GM19328 (cell line): Measurements from ENCODE around the gene C2orf42.
"Not testable (repeated sequence)": the region's sequence is repeated elsewhere in the genome, so short reads cannot be mapped to it uniquely, and the experiment has no call there.

Experiments used
- ATAC-seq: cut with Tn5 transposase; IDR thresholded peaks from one replicate; pipeline ENCODE4 v1.9.1; 2021; ENCODE audit warnings: mild to moderate bottlenecking, moderate library complexity; ENCODE audit not compliant: unreplicated experiment

Gene C2orf42

DNA sequence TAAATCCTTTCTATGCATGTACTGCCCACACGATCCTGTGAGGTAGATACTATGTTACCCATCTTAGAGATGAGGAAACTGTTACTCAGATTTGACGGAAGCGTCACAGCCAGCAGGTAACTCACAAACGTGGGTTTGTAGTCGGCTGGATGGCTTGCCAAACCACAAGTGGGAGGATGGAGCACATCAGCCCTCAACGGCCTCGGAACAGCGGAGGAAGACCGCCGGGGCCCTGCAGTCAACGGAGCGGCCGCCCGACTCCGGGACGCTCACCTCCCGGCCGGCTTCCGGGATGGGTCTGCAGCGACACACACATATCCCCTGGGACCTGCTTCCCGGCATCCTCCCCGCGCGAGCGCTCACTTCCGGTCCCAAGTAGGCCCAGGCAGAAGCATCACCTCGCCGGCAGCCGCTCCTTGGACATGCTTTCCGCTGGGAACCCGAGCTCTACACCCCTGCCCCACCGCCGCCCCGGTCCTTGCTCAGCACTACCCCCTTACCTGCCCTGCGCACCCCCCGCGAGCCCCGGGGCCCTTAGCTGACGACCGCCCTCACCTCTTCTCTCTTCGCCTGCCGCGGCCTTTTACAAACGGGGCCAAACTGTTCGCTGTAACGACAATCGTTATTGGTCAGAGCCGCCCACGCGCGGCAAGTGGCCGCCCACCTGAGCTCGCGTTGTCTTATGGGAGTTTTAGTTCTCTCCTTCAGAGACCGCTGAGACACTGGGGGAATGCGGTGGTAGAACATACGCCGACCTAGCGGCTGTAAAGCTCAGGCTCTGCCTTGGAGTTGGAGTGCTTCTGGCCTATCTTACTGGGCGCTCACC, at the start of gene C2orf42:
C2orf42 (minus strand) TSS at position 602 of the 826 bp plus-strand sequence. CDS start 9,034 bp downstream, outside the sequence.
- peak; percentile 84 for ATAC-seq

DNA sequence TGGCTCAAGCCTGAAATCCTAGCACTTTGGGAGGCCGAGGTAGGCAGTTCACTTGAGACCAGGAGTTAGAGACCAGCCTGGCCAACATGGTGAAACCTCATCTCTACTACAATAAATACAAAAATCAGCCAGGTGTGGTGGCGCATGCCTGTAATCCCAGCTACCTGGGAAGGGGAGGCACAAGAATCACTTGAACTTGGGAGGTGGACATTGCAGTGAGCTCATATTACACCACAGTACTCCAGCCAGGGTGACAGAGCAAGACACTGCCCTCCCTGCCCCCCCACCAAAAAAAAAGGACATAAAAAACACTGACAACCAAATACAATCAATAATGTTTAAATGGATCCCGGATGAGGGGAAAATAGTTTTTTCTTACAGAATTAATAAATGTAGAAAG, 49.8 kb upstream of the C2orf42 start:
- ATAC-seq: no peak

DNA sequence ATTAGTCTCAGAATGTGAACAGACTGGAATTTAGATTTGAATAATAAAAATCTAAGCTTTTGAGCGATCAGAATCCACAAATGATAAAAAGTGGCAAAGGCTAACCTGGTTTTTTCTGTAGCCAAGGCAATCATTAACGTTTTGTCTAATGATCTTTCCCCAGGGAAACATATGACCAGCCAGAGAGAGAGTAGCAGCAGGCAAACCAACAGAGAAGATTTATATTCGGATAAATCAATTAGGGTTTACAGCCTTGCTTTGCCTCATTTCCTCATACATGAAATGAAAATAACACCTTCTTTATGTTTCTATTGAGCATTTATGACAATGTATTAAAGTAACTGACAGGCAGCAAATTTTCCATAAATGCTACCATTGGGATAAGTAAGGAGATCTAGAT, 43.1 kb upstream of the C2orf42 start:
- ATAC-seq: no peak

DNA sequence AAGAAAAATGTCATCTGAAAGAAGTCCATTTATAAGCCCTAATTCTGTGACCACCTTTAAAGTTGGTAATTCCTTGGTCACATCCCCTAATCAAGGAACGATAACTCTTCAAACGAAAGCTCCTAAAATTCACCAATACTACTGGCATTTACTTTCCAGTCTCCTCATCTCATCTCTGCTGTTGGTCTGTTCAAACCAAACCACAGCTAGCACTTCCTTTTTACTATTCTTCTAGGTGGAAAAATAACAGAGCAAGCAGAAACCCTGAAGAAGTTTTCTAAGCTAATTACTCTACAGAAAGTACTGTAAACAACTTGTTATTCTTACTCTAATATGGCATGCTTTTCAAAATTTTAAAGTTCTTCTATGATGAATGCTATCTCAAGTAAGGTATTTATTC, 36.0 kb upstream of the C2orf42 start:
- ATAC-seq: no peak

DNA sequence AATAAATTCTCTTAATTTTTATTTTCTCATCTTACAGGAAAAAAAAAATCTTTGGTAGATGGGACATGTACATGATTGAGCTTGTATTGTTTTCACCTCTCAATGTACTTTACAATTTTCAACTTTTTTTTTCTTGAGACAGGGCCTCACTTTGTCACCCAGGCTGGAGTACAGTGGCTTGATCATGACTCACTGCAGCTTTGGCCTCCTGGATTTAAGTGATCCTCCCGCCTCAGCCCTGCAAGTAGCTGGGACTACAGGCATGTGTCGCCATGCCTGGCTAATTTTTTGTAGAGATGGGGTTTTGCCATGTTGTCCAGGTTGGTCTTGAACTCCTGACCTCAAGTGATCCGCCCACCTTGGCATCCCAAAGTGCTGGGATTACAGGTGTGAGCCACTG, 32.5 kb upstream of the C2orf42 start:
- not testable (repeated sequence) for ATAC-seq

DNA sequence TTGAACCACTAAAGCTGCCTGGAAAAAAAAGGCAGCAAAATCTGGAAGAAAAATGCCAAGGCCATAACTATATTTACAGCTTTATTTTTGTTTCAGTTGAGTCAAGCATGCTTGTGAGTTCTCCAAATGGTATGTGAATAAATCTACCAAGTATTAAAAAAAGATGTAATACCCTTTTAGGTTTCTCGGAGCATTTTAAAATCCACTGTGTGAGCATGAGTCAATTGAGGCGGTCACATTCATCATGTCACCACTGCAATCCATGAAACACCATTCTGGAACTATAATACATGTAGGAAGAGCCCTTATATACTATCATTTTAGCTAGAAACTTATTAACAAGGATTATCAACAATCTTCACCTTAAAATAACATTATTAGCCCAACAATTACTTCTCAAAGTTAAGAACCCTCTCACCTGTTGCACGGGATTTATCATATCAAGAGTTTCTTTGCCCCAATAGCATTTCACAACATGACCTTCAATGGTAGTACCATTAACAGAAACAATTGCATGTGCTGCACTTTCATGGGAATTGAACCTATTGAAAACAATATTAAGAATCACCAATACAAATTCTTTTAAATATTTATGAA, 24.2 kb upstream of the C2orf42 start:
- no peak for ATAC-seq

DNA sequence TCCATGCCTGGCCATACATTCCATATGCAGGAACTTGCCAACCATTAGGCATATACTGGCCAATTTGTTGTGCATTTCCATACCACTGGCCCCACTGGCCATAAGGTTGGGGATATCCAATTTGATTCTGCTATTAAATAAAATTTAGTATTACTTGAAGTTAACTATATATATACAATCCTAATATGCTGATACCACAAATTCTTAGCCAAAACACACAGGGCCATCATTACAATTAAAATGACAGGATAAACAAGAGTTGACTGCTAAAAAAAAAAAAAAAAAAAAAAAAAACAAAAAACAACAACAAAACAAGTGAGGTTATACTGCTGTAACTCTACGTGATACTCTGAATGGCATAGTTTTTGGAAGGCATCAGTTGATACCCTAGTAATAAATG, 23.5 kb upstream of the C2orf42 start:
- ATAC-seq: no peak

DNA sequence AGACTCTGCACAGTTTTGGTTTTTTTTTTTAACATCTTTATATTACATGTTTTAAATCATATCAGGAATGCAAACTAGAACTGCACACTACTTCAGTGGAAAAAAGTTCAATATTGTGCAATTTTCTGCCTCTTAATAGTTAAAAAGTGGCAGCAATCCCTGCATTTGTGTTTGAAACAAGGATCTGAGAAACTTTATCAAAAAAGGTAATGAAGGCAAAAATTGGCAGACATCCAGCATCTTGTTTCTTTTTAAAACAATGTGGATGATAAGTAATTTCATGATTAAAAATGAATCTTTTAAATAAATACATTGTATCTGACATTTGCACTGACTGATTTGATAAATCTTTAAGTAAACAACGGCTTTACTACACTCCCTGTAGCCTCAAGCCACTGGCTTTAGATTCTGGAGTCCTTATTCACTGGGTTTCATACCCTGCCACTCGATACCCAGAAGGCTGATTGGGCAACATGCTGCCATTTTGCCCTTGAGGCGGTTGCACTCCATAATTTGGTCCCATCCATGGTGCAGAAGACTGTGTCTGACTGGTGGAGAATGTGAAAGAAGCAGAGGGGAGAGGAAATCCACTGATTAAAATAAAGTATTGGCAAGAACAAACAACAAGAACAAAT, 21.6 kb upstream of the C2orf42 start:
- ATAC-seq: no peak

DNA sequence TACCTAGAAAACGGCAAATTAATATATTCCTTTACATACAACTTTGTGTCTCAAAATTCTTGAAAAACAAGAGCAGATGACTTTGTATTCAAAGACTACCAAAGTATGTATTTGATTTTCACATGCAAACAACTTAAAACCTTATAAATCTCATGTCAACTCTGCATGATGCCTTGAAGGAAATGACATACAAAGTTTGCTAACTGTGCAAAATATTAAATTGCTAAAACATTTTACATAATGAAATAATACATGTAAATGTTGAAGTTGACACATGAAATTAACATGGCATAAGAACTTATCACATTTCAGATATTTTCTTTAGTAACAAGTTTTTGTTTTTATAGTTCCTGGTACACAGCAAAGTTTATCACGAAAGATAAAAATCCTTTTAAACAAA, 20.8 kb upstream of the C2orf42 start:
- no peak for ATAC-seq

DNA sequence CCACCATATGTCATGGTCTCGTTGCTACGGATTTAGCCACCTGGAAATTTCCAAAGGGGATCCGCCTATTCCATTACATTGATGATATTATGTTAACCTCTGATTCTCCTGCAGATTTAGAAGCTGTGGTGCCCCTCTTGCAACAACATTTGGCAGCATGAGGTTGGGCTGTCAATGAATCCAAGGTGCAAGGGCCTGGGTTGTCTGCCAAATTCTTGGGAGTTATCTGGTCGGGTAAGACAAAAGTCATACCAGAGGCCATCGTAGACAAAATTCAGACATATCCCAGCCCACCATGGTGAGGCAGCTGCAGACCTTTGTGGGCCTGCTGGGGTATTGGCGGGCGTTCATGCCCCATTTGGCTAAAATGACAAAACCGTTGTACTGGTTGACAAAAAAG, 13.6 kb upstream of the C2orf42 start:
- no peak for ATAC-seq

DNA sequence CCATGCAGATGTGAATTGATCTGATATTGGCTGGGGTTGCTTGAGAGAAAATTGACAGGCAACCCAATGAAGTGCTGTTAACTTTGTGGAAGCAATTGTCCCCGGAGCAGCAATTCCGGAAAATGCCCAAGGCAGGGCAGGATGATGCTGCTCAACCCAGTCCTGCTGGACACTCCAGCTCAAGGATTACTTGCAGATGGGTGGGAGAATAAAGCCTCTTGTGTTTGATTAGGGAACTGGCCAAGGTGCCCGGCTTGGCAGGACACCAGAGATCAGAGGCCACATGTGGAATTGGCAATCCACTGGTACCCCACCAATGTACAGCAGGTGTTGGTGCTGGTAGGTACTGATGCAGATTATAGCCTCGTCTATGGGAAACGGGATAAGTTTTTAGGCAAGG, 12.3 kb upstream of the C2orf42 start:
- ATAC-seq: no peak

DNA sequence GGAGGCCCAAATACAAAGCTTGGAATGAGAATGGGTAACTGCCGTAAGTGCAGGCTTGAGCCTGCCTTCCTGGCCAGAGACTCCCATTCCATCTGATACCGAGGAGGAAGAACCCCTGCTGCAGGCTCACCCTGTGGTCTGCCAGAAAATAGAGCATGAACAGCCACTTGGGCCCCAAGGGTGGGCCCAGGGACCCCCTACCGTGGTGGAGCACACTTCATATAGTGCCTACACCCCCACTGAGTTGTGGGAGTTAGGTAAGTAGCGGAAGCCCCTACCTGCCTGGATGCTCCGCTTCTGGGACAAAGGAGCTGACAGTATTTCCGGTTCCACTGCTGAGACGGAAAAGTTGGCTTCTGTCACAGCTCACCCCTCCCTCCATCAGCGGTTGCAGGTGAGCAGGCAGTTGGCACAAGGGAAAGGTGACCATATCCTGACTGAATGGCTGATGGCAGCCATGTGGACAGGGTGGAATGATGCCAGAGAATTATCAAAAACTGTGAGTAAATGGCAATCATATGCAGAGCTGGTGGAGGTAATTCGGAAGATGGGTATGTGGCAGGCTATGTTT, 11.5 kb upstream of the C2orf42 start:
- ATAC-seq: no peak

DNA sequence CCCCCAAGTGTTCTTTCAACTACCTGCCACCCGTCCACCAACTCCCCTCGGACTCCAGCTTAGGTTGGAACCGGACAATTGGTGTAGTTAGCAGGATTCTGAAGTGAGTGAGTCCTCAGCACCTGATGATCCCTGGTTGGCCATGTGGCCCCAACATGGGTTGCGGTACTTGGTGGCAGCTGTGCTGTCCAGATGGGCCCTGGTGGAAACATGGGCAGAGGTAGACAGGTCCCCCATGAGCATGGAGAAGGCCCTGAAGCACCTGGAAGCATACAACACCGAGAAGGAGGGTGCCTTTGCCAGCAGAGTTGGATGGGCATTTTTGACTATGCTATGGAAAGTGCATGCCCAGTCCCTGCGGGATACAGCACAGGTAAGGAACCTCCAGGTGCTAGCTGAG, 11.0 kb upstream of the C2orf42 start:
- no peak for ATAC-seq

DNA sequence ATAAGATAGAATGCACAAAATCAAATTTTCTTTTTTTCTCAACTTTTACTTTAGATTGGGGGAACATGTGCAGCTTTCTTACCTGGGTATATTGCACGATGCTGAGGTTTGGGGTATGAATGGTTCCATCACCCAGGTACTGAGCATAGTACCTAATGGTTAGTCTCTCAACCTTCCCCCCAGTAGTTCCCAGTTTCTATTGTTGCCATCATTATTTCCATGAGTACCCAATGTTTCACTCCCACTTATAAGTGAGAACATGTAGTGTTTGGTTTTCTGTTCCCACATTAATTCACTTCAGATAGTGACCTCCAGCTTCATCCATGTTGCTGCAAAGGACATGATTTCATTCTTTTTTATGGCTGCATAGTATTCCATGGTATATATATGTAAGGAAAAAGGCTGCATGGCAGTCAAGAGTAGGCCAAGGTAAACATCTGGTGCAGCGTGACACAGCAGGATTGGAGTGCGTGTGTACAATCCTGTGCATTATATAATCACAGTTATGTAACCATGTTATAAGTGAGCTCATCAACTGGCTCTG, 10.5 kb upstream of the C2orf42 start:
- ATAC-seq: no peak

DNA sequence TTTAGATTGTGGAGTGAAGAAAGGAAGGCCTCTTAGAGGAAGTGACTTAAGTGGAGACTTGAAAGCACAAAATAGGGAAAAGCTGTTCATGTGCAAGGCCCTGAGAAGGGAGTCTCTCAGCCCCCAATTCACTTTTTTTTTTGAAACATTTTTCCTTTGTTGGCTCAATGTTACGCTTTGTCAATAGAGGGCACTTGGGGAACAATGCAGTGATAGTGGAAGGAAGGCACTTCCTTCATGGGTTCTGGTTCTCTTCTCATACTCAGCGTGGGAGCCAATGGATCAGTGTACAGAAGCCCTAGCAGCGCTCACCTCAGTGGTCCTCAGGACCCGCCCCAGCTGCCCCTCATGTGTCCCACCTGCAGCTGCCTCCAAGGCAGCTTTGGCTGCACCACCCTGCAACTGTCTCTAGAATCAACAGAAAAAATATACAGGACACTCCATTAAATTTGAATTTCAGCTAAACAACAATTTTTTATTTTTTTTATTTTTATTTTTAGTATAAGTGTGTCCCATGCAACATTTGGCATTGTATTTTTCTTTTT, 8.6 kb upstream of the C2orf42 start:
- ATAC-seq: no peak

DNA sequence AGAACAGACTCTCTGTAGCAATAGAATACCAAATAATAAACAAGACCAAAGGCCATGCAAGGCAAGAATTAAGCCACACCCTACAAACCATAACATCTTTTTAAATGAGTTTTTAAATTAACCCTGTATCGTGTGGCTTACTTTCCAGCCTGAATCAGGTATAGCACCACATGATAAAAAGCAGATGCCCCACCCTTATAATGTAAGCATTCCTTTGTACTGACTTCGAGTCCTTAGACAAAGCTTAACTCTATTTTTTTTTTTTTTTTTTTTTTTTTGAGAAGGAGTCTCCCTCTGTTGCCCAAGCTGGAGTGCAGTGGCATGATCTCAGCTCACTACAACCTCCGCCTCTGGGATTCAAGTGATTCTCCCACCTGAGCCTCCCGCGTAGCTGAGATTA, 1.7 kb upstream of the C2orf42 start:
- no peak for ATAC-seq

DNA sequence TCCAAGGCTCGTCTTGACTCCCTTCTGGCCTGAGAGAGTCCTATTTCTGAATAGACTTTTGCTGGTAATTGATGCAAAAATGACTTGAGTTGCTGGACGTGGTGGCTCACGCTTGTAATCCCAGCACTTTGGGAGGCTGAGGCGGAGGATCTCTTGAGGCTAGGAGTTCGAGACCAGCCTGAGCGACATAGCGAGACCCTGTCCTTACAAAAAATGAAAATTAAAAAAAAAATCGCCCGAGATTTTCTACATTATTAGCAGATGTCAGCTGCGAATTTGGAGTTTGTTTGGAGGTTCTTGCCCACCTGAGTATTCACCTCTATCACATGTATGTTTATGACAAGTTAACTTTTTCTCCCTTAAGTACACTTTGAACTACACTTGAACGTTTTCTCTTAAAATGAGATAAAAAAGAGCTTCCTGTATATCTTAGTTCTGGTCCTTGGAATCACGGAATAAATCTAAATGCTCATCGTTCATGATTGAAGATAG, 471 bp upstream of the C2orf42 start:
- ATAC-seq: no peak

DNA sequence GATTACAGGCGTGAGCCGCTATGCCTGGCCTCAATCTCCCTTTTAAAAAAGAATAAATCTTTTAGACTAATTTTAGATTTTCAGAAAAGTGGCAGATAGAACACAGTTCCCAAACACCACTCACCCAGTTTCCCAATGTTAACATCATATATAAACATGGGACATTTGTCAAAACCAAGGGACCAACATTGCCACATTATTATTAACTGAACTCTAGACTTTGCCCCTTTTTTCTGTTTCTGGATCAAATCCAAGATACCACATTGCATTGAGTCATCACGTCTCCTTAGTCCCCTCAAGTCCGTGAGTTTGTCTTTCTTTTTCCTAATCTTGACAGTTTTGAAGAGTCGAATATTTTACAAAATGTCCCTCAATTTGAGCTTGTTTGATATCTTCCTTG, 2.4 kb downstream of the C2orf42 start:
- no peak for ATAC-seq

DNA sequence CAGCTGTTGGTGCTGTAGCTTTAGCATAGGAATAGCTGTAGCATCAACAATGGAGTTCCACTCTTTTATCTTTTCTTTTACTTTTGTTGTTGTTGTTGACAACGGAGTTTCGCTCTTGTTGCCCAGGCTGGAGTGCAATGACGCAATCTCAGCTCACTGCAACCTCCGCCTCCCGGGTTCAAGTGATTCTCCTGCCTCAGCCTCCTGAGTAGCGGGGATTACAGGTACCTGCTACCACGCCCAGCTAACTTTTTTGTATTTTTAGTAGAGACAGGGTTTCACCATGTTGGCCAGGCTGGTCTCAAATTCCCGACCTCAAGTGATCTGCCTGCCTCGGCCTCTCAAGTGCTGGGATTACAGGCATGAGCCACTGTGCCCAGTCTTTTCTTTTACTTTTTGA, 3.6 kb downstream of the C2orf42 start:
- ATAC-seq: not testable (repeated sequence)

DNA sequence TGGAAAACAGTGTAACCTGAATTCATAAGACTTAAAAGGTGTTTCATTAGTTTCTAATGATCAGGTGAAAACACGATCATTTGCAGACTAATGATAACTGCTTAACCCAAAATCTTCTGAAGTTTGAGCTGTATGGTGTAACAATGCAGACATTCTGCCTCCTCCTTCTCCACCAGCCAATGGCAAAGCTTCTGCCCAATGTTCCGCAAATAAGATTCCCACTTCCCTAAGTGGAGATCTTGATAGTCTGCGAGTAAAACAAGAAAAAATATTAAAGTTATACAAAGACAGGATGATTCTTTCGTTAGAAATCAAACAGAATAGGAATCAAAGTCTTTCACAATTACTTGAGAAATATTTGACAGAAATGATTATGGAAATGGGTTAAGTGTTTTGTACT, 8.1 kb downstream of the C2orf42 start:
- ATAC-seq: no peak

DNA sequence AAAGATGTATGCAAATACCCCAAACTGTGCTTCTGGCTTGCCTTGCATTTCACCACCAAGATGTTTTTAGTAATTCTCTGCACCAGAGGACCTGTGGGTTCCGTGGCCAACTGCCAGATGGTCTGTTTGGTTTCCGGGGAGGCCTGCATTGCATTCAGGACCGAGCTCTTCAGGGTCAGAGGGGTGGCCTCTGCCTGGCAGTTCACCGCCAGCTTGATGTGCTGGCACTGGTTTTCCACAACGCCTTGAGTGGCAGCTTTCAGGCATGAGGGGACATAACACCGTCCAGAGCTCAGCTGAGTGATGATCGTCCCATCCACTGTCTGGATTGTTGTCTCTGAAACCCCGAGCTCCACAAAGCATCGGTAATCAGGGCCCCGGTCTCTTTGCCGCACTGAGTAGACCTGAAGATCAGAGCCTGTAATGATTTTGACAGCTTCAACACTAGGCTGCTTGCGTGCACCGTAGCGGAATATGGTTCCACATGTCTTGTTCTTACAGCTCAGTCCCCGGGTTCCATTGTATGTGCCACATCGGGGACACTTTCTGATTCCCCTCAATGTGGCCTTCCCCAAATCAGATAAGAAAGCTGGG, 9.4 kb downstream of the C2orf42 start:
- ATAC-seq: peak; percentile 79
